HG03442 (cell line): ENCODE measurements around the gene CDC14A.
"Not testable (repeated sequence)": the region's sequence is repeated elsewhere in the genome, so short reads cannot be mapped to it uniquely, and the experiment has no call there.

Experiments
- ATAC-seq: cut with Tn5 transposase; IDR thresholded peaks from one replicate; pipeline ENCODE4 v1.9.1; 2021; ENCODE audit warnings: mild to moderate bottlenecking, moderate library complexity; ENCODE audit not compliant: unreplicated experiment

CDC14A gene

GRCh38 chr1:100397681-100398080, 45.4 kb downstream of the CDC14A start:
- no peak for ATAC-seq

- no peak for ATAC-seq
Measured at GRCh38 chr1:100398648-100399047, 46.3 kb downstream of the CDC14A start.

GRCh38 chr1:100400404-100400803, 48.1 kb downstream of the CDC14A start:
- ATAC-seq = no peak

- no peak for ATAC-seq
Measured at GRCh38 chr1:100404821-100405220, 52.5 kb downstream of the CDC14A start.

GRCh38 chr1:100405902-100406301, 53.6 kb downstream of the CDC14A start:
- ATAC-seq = not testable (repeated sequence)

- not testable (repeated sequence) for ATAC-seq
Measured at GRCh38 chr1:100407390-100407789, 55.1 kb downstream of the CDC14A start.

- ATAC-seq = no peak
Measured at GRCh38 chr1:100411019-100411418, 58.7 kb downstream of the CDC14A start.

- ATAC-seq = no peak
Measured at GRCh38 chr1:100411574-100411973, 59.3 kb downstream of the CDC14A start.

GRCh38 chr1:100413035-100413434, 60.7 kb downstream of the CDC14A start:
- ATAC-seq = no peak

GRCh38 chr1:100414693-100415497, 62.6 kb downstream of the CDC14A start:
- no peak for ATAC-seq

- ATAC-seq = no peak
Measured at GRCh38 chr1:100415498-100415778, 63.1 kb downstream of the CDC14A start.

GRCh38 chr1:100419072-100419471, 66.8 kb downstream of the CDC14A start:
- no peak for ATAC-seq

GRCh38 chr1:100422065-100422464, 69.8 kb downstream of the CDC14A start:
- ATAC-seq = no peak

- peak; percentile 87 for ATAC-seq
Measured at GRCh38 chr1:100423832-100424337, 71.6 kb downstream of the CDC14A start.

GRCh38 chr1:100428160-100428559, 75.9 kb downstream of the CDC14A start:
- no peak for ATAC-seq

- ATAC-seq = no peak
Measured at GRCh38 chr1:100430325-100430756, 78.0 kb downstream of the CDC14A start.

GRCh38 chr1:100431954-100432353, 79.6 kb downstream of the CDC14A start:
- ATAC-seq = no peak

- no peak for ATAC-seq
Measured at GRCh38 chr1:100433563-100433962, 81.3 kb downstream of the CDC14A start.

- no peak for ATAC-seq
Measured at GRCh38 chr1:100434831-100435230, 82.5 kb downstream of the CDC14A start.

- ATAC-seq = no peak
Measured at GRCh38 chr1:100438375-100438774, 86.1 kb downstream of the CDC14A start.

- no peak for ATAC-seq
Measured at GRCh38 chr1:100438789-100439188, 86.5 kb downstream of the CDC14A start.

- ATAC-seq = peak; percentile 46
Measured at GRCh38 chr1:100440075-100440809, 87.9 kb downstream of the CDC14A start.
